ENCODE measurements around the gene DPY19L2. TPM values are rescaled to one million over a fixed set of nuclear protein-coding genes. Genes with fewer than 3 reads are reported as not detected.

DPY19L2 gene
- total RNA-seq, 6 experiments from 2014 or later: 0.06 to 0.29 (median 0.24) TPM; not detected in 2

Other genes starting within 250 kb of the DPY19L2 start
- gene RXYLT1, start 111.4 kb upstream of the DPY19L2 start, total RNA-seq: 10 to 100 TPM in 4 of 6 experiments, 1 to 10 TPM in 2; 8.8 to 10.9 (median 10.3) TPM
- gene SRGAP1, start 176.2 kb upstream of the DPY19L2 start, total RNA-seq: 1 to 10 TPM; 1.3 to 5.0 (median 3.0) TPM

All from right lobe of liver (tissue), 5 donors.